IMR-90 (cell line): ENCODE measurements around the gene GPR158. TPM values are rescaled to one million over a fixed set of nuclear protein-coding genes. Genes with fewer than 3 reads are reported as not detected.

Experiments
- ATAC-seq: fragments of 200-7000 bp; cut with Tn5 transposase; 2 replicates; pipeline ENCODE4 v1.9.1; 2020; ENCODE audit warnings: low read depth, mild to moderate bottlenecking, moderate library complexity
- BruUV-seq: library from RNA; stranded (reverse); fragments of 400-500 nt; replicated peaks from 2 replicates; lab custom pipeline; 2021; lab: Mats Ljungman, UMichigan
- CTCF ChIA-PET: fragments of 300-600 bp; formaldehyde crosslinking; extraction: SDS; loops from one replicate; lab custom pipeline; 2021; ENCODE audit warnings: antibody characterized with exemption; lab: Yijun Ruan, JAX
- POLR2A ChIA-PET: fragments of 300-600 bp; sonication (Branson Sonifier 250); formaldehyde crosslinking; loops from one replicate; lab custom pipeline; 2022; ENCODE audit warnings: antibody characterized with exemption; ENCODE audit not compliant: unreplicated experiment; lab: Charles Lee
- DNase-seq: peaks from one replicate; pipeline ENCODE4 v3.0.0; 2013
- H2AFZ ChIP-seq: replicated peaks from 2 replicates; pipeline ENCODE3; 2013; ENCODE audit warnings: low read length, mild to moderate bottlenecking; ENCODE audit not compliant: poor library complexity
- H2AK5ac ChIP-seq: 2 replicates; pipeline ENCODE4 v1.6.1; 2013; ENCODE audit warnings: low read depth, low read length, inconsistent platforms
- H2AK9ac ChIP-seq: replicated peaks from 2 replicates; pipeline ENCODE3; 2013; ENCODE audit warnings: mild to moderate bottlenecking, low read depth, low read length, moderate library complexity; ENCODE audit not compliant: poor library complexity
- H2BK120ac ChIP-seq: 2 replicates; pipeline ENCODE4 v1.6.1; 2013; ENCODE audit warnings: low read depth, low read length, inconsistent platforms
- H2BK15ac ChIP-seq: 3 replicates; pipeline ENCODE4 v1.6.1; 2013; ENCODE audit warnings: low read depth, low read length, inconsistent platforms
- H2BK20ac ChIP-seq: 2 replicates; pipeline ENCODE4 v1.6.1; 2013; ENCODE audit warnings: low read depth, mild to moderate bottlenecking, inconsistent platforms, low read length, moderate library complexity
- H2BK5ac ChIP-seq: 2 replicates; pipeline ENCODE4 v1.6.1; 2013; ENCODE audit warnings: mild to moderate bottlenecking, low read depth, low read length, inconsistent platforms; ENCODE audit not compliant: poor library complexity, severe bottlenecking
- H3K14ac ChIP-seq: replicated peaks from 2 replicates; pipeline ENCODE4 v1.6.1; 2013; ENCODE audit warnings: low read depth, low read length, inconsistent platforms
- H3K18ac ChIP-seq: 2 replicates; pipeline ENCODE4 v1.6.1; 2013; ENCODE audit warnings: low read depth, low read length, control low read depth
- H3K23ac ChIP-seq: 2 replicates; pipeline ENCODE4 v1.6.1; 2013; ENCODE audit warnings: low read depth, low read length, inconsistent platforms
- H3K27ac ChIP-seq: 2 replicates; pipeline ENCODE4 v1.5.1; 2013; ENCODE audit warnings: mild to moderate bottlenecking, control low read depth, low read length; ENCODE audit not compliant: insufficient read depth
- H3K27me3 ChIP-seq: 2 replicates; pipeline ENCODE4 v1.6.1; 2013; ENCODE audit warnings: low read length; ENCODE audit not compliant: control insufficient read depth, insufficient read depth
- H3K36me3 ChIP-seq: 2 replicates; pipeline ENCODE4 v1.6.1; 2013; ENCODE audit warnings: low read length, mixed read lengths; ENCODE audit not compliant: control insufficient read depth, insufficient read depth
- H3K4ac ChIP-seq: 2 replicates; pipeline ENCODE4 v1.6.1; 2013; ENCODE audit warnings: low read depth, low read length, inconsistent platforms
- H3K4me1 ChIP-seq: 2 replicates; pipeline ENCODE4 v1.6.1; 2013; ENCODE audit warnings: low read length, mixed read lengths; ENCODE audit not compliant: control insufficient read depth, insufficient read depth
- H3K4me2 ChIP-seq: 2 replicates; pipeline ENCODE4 v1.6.1; 2013; ENCODE audit warnings: low read depth, mild to moderate bottlenecking, control low read depth, low read length, moderate library complexity
- H3K4me3 ChIP-seq: 2 replicates; pipeline ENCODE4 v1.5.1; 2013; ENCODE audit warnings: low read depth, mild to moderate bottlenecking, control low read depth, low read length, moderate library complexity; ENCODE audit not compliant: insufficient read depth
- H3K56ac ChIP-seq: 2 replicates; pipeline ENCODE4 v1.6.1; 2013; ENCODE audit warnings: low read length, inconsistent platforms; ENCODE audit not compliant: insufficient read depth; ENCODE audit errors: extremely low read depth
- H3K79me1 ChIP-seq, 2 experiments: 2 replicates each; pipeline ENCODE4 v1.6.1; 2013; ENCODE audit warnings: low read length in 2 of 2, inconsistent platforms in 1 of 2, low read depth in 1 of 2
- H3K9ac ChIP-seq: 2 replicates; pipeline ENCODE4 v1.6.1; 2013; ENCODE audit warnings: low read depth, low read length, control low read depth
- H3K9me1 ChIP-seq: 2 replicates; pipeline ENCODE4 v1.6.1; 2013; ENCODE audit warnings: low read length, inconsistent platforms; ENCODE audit not compliant: insufficient read depth
- H3K9me3 ChIP-seq: 2 replicates; pipeline ENCODE4 v1.6.1; 2013; ENCODE audit warnings: low read length; ENCODE audit not compliant: control insufficient read depth, insufficient read depth
- H4K20me1 ChIP-seq: 2 replicates; pipeline ENCODE4 v1.6.1; 2013; ENCODE audit warnings: low read length, inconsistent platforms; ENCODE audit not compliant: insufficient read depth
- H4K5ac ChIP-seq: 2 replicates; pipeline ENCODE4 v1.6.1; 2013; ENCODE audit warnings: mild to moderate bottlenecking, low read depth, low read length, control low read depth
- H4K8ac ChIP-seq, 2 experiments: 2 replicates each; pipeline ENCODE4 v1.6.1; 2013; ENCODE audit warnings: low read depth in 2 of 2, low read length in 2 of 2, control low read depth in 1 of 2, inconsistent platforms in 1 of 2
- H4K91ac ChIP-seq: 2 replicates; pipeline ENCODE4 v1.6.1; 2013; ENCODE audit warnings: low read depth, low read length, inconsistent platforms; ENCODE audit not compliant: insufficient read depth
- BHLHE40 ChIP-seq: fragments of 150-350 bp; IDR thresholded peaks from 2 replicates; pipeline ENCODE4 v1.6.1; 2016; ENCODE audit warnings: mild to moderate bottlenecking, low read depth, low read length
- CEBPB ChIP-seq: IDR thresholded peaks from 2 replicates; pipeline ENCODE4 v1.6.1; 2012; ENCODE audit warnings: low read depth, low read length, improper control_type of control experiment
- CHD1 ChIP-seq: IDR thresholded peaks from 2 replicates; pipeline ENCODE4 v1.6.1; 2012; ENCODE audit warnings: low read depth, low read length, improper control_type of control experiment
- FOS ChIP-seq: fragments of 150-350 bp; IDR thresholded peaks from 2 replicates; pipeline ENCODE4 v1.6.1; 2016; ENCODE audit warnings: low read depth, low read length
- MAFK ChIP-seq: IDR thresholded peaks from 2 replicates; pipeline ENCODE4 v1.6.1; 2012; ENCODE audit warnings: low read depth, low read length, improper control_type of control experiment
- MAZ ChIP-seq: IDR thresholded peaks from 2 replicates; pipeline ENCODE4 v1.6.1; 2012; ENCODE audit warnings: low read depth, mild to moderate bottlenecking, low read length, improper control_type of control experiment, moderate library complexity, borderline replicate concordance
- MXI1 ChIP-seq: IDR thresholded peaks from 2 replicates; pipeline ENCODE4 v1.6.1; 2012; ENCODE audit warnings: low read depth, mild to moderate bottlenecking, low read length, moderate library complexity, borderline replicate concordance
- NFE2L2 ChIP-seq: fragments of 150-350 bp; IDR thresholded peaks from 2 replicates; pipeline ENCODE4 v1.6.1; 2016; ENCODE audit warnings: low read depth, mild to moderate bottlenecking, low read length
- POLR2A ChIP-seq: IDR thresholded peaks from 2 replicates; pipeline ENCODE4 v1.6.1; 2012; ENCODE audit warnings: mild to moderate bottlenecking, low read depth, low read length
- RAD21 ChIP-seq: IDR thresholded peaks from 2 replicates; pipeline ENCODE4 v1.6.1; 2012; ENCODE audit warnings: low read length, improper control_type of control experiment
- RCOR1 ChIP-seq: IDR thresholded peaks from 2 replicates; pipeline ENCODE4 v1.6.1; 2012; ENCODE audit warnings: mild to moderate bottlenecking, low read length, improper control_type of control experiment; ENCODE audit not compliant: insufficient replicate concordance
- RFX5 ChIP-seq: IDR thresholded peaks from 2 replicates; pipeline ENCODE4 v1.8.0; 2012; ENCODE audit warnings: low read depth, mild to moderate bottlenecking, low read length, moderate library complexity
- SMC3 ChIP-seq: fragments of 150-350 bp; IDR thresholded peaks from 2 replicates; pipeline ENCODE4 v1.6.1; 2016; ENCODE audit warnings: low read depth, mild to moderate bottlenecking, antibody characterized with exemption, low read length, moderate library complexity
- WGBS, 2 experiments: methylation state at CpG; one replicate each; pipeline versions ENCODE4 v1.1.5 to v1.1.7; 2013; ENCODE audit warnings: missing lambda C conversion rate in 2 of 2; ENCODE audit not compliant: insufficient read length in 1 of 2; ENCODE audit errors: extremely low coverage in 2 of 2; 5-methylcytosine and 5-hydroxymethylcytosine counted together
- dilution Hi-C: fragments of 300-500 bp; cut with HindIII; formaldehyde crosslinking; loops from one replicate; pipeline ENCODE4 v1.14.3; 2018; ENCODE audit warnings: low sequenced_read_pairs; ENCODE audit not compliant: unreplicated experiment
- in situ Hi-C: fragments of 300-500 bp; cut with MboI; formaldehyde crosslinking; loops from 3 replicates; pipeline ENCODE4 v1.14.3; 2019; ENCODE audit warnings: low sequenced_read_pairs, inconsistent platforms, mixed read lengths
- intact Hi-C: fragments of 100-400 bp; cut with micrococcal nuclease; formaldehyde crosslinking; loops from 2 replicates; pipeline ENCODE4 v1.10.0; 2022
- polyA plus RNA-seq, 3 experiments: library from polyadenylated mRNA; depleted of rRNA; stranded (reverse); fragments of >200 nt; gene quantifications; 2 replicates each; pipeline ENCODE4 v1.2.3, GENCODE V29; 2012; ENCODE audit warnings: low replicate concordance in 1 of 3
- total RNA-seq: library from RNA; depleted of rRNA; stranded (reverse); fragments of >200 nt; gene quantifications from 2 replicates; pipeline ENCODE4 v1.2.3, GENCODE V29; 2012
- TF ChIP-seq, protein P1 (sequence below): fragments of 150-350 bp; IDR thresholded peaks from 2 replicates; pipeline ENCODE4 v1.6.1; 2017; ENCODE audit warnings: mild to moderate bottlenecking, antibody characterized with exemption, low read length, low read depth
- TF ChIP-seq, protein P2 (sequence below): conservative IDR thresholded peaks from 2 replicates; pipeline ENCODE4 v1.5.1; 2012; ENCODE audit warnings: mild to moderate bottlenecking, low read depth, low read length, improper control_type of control experiment
- TF ChIP-seq, protein P3 (sequence below): fragments of 150-350 bp; IDR thresholded peaks from 2 replicates; pipeline ENCODE4 v1.6.1; 2016; ENCODE audit warnings: low read depth, mild to moderate bottlenecking, low read length, moderate library complexity, borderline replicate concordance

Gene GPR158
- total and polyA plus RNA-seq, 2 of the 4 experiments (the other 2 are of a cell fraction) = not detected

DNA sequence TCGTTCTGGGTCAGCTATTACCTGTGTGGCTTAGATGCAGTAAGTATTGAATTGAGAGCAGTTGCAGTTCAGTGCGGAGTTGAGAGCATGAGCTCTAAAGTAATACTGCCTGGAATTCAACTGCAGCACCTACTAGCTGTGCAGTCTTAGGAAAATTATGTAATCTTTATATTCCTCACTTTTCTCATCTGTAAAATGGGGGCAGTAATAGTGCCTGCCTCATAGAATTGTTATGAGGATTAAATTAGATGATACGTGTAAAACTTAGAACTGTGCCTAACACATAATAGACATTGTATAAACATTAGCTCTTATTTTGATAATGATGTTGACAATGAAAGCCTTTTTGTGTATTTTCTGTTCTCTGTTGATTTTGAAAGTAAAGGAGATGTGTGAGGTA is 330.0 kb downstream of the GPR158 start:
- TF ChIP-seq, protein P1, sequence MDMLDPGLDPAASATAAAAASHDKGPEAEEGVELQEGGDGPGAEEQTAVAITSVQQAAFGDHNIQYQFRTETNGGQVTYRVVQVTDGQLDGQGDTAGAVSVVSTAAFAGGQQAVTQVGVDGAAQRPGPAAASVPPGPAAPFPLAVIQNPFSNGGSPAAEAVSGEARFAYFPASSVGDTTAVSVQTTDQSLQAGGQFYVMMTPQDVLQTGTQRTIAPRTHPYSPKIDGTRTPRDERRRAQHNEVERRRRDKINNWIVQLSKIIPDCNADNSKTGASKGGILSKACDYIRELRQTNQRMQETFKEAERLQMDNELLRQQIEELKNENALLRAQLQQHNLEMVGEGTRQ = no peak
- TF ChIP-seq, protein P2, sequence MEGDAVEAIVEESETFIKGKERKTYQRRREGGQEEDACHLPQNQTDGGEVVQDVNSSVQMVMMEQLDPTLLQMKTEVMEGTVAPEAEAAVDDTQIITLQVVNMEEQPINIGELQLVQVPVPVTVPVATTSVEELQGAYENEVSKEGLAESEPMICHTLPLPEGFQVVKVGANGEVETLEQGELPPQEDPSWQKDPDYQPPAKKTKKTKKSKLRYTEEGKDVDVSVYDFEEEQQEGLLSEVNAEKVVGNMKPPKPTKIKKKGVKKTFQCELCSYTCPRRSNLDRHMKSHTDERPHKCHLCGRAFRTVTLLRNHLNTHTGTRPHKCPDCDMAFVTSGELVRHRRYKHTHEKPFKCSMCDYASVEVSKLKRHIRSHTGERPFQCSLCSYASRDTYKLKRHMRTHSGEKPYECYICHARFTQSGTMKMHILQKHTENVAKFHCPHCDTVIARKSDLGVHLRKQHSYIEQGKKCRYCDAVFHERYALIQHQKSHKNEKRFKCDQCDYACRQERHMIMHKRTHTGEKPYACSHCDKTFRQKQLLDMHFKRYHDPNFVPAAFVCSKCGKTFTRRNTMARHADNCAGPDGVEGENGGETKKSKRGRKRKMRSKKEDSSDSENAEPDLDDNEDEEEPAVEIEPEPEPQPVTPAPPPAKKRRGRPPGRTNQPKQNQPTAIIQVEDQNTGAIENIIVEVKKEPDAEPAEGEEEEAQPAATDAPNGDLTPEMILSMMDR = no peak
- TF ChIP-seq FOS (no peak), RFX5 (no peak), BHLHE40 (no peak), MAZ (no peak), MAFK (no peak), CHD1 (no peak), MXI1 (no peak), NFE2L2 (no peak), CEBPB (no peak), SMC3 (no peak), POLR2A (no peak), RCOR1 (no peak), RAD21 (no peak)
- TF ChIP-seq, protein P3, sequence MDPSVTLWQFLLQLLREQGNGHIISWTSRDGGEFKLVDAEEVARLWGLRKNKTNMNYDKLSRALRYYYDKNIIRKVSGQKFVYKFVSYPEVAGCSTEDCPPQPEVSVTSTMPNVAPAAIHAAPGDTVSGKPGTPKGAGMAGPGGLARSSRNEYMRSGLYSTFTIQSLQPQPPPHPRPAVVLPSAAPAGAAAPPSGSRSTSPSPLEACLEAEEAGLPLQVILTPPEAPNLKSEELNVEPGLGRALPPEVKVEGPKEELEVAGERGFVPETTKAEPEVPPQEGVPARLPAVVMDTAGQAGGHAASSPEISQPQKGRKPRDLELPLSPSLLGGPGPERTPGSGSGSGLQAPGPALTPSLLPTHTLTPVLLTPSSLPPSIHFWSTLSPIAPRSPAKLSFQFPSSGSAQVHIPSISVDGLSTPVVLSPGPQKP = no peak
- Histone ChIP-seq H3K27me3 (no peaks in the 10 kb centered on the region), H3K4me3 (no peak overlapping the region), H3K79me1 (no peaks in the 10 kb centered on the region), H3K36me3 (no peaks in the 10 kb centered on the region), H2AK9ac (no peak overlapping the region), H3K14ac (no peak overlapping the region), H2BK15ac (no peak overlapping the region), H2AFZ (no peak overlapping the region), H3K9me1 (no peaks in the 10 kb centered on the region), H3K23ac (no peak overlapping the region), H2BK20ac (no peak overlapping the region), H2AK5ac (no peak overlapping the region), H3K4me1 (no peaks in the 10 kb centered on the region), H3K4ac (no peak overlapping the region), H3K27ac (no peak overlapping the region), H4K20me1 (no peaks in the 10 kb centered on the region), H3K9ac (no peak overlapping the region), H4K5ac (no peak overlapping the region), H3K9me3 (peaks cover 9% of the 10 kb centered on the region), H2BK5ac (no peak overlapping the region), H4K8ac (no peak overlapping the region), H4K91ac (no peak overlapping the region), H3K4me2 (no peak overlapping the region), H3K56ac (no peak overlapping the region), H3K18ac (no peak overlapping the region), H2BK120ac (no peak overlapping the region)
- dilution Hi-C loops (no loop called here), in situ Hi-C loops (no loop called here), intact Hi-C loops (no loop called here)
- BruUV-seq = no TSS peak
- ATAC-seq (no peak), DNase-seq (no peak)
- WGBS, 2 experiments = no CpG with 5 or more reads among the region's 3 CpGs
- ChIA-PET POLR2A (no interaction called here), CTCF (no interaction called here)
